HG03457 (cell line): ENCODE measurements around the gene XKR3.
"Not testable (repeated sequence)": the region's sequence is repeated elsewhere in the genome, so short reads cannot be mapped to it uniquely, and the experiment has no call there.

ENCODE experiments used
- ATAC-seq: cut with Tn5 transposase; IDR thresholded peaks from one replicate; pipeline ENCODE4 v1.9.1; 2021; ENCODE audit warnings: moderate number of reproducible peaks; ENCODE audit not compliant: unreplicated experiment

The XKR3 gene

DNA sequence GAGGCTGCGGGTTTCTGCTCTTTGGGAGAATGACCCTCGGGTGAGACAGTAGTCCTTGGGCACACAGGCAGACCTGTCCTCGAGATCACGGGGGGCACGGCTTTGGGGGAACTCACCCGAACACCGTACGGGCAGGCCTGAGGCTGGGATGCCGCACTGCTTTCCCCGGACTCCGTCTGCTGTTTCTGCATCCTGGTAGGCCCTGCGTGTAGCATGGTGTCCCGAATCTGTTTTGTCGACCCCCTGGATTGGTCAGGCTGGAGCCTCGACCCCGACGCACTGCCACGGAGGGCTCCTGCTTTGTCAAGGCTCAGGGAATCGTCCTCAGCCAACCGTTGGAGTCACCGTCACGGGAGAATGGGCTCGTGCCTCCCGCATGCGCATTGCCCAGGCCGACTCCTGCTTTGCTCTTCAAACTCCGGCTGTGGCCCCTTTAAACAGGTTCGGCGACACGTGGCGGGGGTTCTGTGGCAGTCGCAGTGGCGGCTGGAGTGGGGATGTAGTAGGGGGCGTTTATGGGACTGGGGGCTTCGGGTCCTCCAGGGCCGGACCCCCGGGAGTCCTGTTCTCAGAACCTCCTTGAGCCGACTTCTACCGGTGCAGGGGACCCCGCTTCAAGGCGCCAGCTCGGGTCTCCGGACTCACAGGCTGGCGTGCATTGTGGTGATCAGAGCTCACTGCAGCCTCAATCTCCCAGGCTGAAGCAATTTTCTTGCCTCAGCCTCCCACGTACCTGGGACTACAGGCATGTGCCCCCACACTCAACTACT lies 76.9 kb downstream of the XKR3 start:
- not testable (repeated sequence) for ATAC-seq

DNA sequence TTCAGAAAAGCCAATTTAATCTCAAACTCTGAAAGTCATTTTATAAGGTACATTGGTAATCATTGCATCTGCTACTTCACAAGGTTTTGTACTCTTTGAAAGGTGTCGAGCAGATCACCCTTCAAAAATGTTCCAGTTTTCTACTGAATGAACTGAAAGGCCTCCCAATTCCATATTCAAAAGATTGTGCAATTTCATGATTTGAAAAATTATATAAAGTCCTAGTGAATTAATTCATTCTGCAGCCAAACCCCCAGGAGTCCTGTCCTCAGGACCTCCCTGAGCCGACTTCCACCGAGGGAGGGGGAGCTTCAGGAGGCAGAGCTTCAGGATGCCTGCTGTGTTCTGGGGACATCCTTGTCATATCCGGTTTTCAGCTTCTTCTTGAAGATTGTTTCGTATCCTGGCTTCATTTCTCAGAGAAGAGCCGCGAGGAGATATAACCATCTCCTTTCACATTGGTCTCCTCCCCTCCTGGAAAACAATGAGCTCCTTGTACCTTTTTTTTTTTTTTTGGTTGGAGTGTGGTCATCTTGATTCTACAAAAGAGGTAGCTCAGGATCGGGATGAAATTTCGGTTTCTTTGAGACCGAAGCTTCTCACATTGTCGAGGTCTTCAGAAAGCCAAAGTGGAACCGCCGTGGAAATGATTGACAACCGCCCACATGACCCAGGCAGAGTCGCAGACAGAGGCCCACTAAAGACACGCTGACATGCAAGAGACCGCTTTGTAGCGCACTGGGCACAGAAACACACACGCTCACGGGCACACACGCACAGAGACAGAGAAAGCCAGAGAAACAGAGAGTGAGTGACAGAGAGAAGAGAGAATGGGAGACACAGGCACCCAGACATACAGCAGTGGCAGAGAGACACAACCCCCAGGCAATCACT lies 77.7 kb downstream of the XKR3 start:
- not testable (repeated sequence) for ATAC-seq

DNA sequence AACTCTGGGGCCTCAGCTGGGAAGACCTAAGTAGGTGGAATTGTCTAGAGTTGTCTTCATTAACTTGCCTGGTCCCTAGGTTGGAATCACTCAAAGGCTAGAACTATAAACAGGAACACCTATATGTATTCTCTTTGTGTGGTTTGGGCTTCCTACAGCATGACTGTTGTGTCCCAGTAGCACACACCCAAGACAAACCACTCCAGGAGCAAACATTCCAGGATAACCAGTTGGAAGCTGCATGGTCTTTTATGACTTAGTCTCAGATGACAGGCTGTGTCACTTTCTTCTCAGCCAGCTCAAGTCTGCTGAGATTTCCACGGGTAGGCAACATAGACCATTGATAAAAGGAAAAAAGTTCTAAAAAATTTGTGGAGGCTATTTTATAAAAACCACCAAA lies 90.9 kb downstream of the XKR3 start:
- not testable (repeated sequence) for ATAC-seq
